GM18517 (cell line): Measurements from ENCODE around the gene ATP9B.
A peak's percentile ranks its signal among the peaks of the same experiment; 100 is the strongest.

Experiments
- ATAC-seq: cut with Tn5 transposase; IDR thresholded peaks from one replicate; pipeline ENCODE4 v1.9.1; 2021; ENCODE audit warnings: mild to moderate bottlenecking, moderate library complexity; ENCODE audit not compliant: unreplicated experiment

The ATP9B gene

DNA sequence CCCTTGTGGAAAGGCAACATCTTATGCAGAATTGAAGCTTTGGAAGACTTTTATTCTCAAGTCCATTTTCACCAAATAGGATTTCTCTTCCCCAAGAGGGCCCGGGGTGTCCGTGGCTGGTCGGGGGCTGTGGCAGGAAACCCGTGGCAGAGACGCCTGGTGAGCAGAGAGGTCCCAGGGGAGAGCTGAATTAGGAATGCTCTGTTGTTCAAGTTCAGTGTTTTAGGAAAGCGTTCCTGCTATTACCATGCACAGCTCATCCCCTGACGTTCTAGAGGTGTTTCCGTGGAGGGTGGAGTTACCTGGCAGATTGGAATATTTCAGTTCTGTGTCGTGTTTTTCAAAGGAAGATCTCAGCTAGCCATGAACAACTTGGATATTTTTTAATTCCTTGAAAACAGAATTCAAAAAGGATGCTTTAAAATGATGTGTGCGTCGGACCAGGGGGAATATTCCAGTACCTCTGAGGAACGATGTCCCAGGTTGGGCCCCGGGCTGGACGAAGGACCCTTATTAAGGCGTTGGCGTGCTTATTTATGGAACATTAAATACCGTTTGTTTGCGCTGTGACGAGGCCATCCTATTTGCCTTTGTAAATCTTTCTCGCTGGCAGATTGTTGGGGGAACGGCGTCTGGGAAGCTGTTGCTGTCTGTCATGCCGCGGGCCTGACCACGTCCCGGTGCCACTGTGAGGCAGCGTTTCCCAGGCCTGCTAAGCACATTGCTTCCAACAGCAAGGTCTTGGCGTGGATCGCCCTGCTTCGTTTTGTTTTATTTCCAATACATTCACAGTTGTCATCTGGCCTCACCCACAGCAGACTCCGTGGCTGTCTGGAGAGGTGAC, 334.8 kb downstream of the ATP9B start:
- no peak for ATAC-seq

DNA sequence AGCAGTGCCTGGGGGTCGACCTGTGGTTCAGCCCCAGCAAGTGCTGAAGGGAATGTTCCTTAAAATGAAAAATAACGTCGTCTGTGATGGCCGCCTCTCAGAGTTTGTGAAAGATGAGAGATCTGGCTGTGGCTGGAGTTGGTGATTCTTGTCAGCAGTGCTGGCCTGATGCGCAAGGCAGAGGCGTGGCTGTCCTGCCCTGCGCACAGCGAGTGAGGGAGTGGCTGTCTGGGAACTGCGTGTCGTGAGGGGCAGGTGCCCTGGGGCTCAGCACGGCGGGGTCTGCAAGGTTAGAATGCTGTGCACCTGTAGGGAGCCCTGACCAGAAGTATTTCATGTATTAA, 335.3 kb downstream of the ATP9B start:
- ATAC-seq, result no peak

DNA sequence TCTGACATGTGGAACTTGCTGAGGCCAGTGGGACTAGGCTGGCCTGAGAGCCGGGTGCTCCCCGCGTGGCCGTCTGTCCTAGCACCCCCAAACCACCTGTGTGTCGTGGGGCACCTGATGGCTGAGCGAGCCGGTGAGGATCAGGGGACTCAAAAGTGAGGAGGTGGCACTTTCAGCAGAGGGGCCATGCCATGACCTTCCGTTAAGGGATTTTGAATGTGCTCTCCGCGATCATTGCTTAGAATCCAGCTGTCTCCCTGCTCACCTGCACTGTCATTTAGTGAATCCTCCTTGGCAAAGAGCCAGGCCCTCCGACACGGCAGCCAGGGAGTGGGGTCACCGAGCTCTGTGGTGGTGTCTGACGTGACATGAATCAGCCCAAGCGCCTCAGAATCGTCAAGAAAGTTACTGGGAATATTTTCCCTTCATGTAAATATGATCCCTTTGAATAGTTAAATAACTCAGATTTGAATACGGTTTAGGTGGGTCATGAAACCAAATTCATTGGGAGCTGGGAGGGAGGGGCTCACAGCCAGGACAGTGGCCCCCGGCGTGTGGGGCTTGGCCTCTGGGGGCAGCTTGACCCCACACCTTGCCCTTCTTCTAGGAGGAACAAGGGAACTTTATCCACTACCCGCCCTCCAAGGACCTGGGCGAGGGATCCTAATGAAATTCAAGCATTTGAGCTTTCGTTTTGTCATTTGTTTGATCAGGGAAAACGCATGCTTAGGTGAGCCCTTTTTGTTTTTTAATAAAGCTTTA, 336.0 kb downstream of the ATP9B start:
- no peak for ATAC-seq

DNA sequence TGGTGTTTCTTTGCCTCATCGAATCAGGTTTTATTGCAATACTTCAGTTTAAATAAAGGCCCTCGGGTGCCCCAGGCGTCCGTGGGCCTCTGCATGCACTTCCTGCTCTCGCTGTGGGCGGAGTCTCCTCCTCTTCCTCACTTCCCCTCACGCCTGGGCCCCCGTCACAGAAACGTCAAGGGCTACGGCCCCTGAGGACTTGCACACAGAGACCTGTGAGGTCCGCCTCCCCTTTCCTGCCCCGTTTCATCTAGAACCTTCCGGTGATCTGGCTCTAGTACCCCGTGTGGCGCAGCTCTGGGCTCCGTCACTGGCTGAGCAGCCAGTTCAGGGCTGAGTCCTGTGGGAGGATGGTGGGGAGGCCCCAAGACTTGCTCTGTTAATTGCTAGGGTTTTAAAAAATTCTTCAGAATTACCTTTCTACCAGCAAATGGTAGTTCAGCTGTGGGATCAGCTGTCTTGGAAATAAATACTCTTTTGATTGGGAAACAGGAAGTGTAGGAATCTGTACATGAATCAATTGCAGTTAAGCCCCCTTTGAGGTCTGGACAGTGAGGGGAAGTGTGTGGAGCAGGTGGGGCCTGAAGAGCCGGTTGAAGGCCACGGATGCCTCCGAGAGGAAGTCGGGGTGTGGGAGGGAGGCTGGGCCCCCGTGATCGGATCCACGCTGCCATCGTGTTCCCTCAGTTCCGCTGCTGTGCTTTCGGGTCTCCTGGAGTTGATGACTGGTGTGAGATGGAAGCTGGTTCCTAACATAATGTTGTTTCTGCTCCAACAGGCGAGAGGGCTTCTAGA, 336.8 kb downstream of the ATP9B start:
- ATAC-seq, result peak; percentile 78

DNA sequence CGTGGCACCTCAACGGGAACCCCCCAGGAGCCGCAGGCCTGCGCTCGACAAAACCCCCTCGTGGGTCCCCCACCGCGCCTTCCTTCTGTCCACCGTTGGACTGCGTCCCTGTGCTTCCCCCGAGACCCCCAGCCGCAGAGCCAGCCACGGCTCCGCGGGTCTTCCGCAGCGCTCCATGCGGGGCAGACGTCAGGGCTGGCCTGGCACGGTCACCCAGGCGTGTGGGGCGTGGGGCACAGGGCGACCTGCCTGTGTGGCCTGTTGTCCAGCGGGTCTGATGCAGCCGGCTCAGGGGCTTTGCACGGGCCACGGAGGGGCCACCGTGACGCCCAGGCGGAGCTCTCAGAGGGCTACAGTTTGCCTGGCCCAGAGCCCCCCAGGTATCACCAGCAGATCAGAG, 337.5 kb downstream of the ATP9B start:
- no peak for ATAC-seq

DNA sequence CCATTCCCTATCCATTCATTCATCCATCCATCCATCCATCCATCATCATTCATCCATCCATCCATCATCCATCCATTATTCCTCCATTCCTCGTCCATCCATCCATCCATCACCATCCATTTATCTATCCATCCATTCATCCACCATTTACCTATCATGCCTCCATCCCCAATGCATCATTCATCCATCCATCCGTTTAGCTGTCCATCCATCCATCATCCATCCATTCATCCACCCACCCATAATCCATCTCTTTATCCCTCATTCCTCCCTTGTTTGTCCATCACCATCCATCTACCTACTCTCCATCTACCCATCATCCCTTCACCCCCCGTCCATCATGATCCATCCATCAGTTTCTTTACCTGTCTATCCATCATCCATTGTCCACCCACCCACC, 340.1 kb downstream of the ATP9B start:
- ATAC-seq, result no peak

DNA sequence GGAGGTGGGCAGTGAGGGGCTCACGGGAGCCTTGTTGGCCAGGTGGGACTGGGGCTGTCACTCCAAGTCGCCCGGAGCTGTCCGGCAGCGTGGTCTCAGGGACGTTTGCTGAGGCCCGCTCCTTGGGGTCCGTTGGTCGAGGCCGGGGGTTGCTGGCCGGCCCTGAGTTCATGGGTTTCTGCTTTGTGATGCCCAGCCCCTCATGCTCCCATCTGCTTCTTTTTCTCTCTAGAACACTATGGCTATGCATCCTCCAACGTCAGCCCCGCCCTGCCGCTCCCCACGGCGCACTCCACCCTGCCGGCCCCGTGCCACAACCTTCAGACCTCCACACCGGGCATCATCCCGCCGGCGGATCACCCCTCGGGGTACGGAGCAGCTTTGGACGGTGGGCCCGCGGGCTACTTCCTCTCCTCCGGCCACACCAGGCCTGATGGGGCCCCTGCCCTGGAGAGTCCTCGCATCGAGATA, 341.0 kb downstream of the ATP9B start:
- ATAC-seq, result no peak

DNA sequence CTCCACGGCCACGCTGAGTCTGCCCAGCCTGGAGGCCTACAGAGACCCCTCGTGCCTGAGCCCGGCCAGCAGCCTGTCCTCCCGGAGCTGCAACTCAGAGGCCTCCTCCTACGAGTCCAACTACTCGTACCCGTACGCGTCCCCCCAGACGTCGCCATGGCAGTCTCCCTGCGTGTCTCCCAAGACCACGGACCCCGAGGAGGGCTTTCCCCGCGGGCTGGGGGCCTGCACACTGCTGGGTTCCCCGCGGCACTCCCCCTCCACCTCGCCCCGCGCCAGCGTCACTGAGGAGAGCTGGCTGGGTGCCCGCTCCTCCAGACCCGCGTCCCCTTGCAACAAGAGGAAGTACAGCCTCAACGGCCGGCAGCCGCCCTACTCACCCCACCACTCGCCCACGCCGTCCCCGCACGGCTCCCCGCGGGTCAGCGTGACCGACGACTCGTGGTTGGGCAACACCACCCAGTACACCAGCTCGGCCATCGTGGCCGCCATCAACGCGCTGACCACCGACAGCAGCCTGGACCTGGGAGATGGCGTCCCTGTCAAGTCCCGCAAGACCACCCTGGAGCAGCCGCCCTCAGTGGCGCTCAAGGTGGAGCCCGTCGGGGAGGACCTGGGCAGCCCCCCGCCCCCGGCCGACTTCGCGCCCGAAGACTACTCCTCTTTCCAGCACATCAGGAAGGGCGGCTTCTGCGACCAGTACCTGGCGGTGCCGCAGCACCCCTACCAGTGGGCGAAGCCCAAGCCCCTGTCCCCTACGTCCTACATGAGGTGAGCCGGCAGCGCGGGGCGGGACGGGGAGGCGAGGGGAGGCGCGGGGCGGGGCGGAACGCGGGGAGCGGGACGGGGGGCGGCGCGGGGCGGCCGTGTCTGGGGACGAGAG, 341.8 kb downstream of the ATP9B start:
- no peak for ATAC-seq

DNA sequence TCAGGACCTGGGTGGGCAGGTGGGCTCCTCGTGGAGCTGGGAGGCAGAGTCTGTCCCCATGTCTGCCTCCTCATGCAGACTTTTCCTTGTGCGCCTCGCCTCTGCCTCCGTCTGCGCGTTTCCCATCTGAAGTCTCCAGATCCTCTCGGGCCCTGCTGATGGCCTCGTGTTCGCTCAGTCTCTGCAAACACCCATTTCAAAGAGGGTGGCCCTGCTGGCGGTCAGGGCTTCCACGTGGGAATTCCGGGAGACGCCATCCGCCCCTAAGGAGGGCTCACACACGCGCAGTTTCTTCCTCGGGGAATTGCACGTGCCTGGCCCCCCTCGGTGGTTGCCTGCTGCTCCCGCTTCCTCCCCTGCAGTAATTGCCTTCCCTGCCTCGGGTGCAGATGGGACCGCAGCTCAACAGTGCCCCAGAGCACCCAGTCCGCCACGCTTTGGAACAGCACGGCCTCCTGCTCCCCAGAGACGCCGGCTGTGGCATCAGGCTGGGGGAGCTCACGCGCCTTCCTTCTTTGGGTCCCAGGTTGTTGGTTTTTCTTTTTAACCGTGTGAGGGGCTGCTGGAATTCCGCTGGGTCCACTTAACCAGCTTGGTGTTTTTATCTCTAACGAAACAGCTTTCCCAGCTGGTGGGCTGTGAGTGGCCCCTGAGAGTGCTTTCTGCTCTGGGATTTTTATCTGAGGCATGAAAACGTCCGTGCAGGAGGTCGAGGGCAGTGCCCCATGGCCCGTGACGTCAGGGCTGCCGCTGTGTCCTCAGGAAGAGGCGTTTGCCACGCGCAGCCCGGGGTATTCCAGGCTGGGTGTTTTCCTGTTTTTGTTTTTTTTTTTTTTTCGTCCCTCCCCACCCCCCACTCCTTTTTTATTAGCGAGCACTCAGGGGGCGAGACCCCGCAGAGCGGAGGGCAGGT, 342.7 kb downstream of the ATP9B start:
- no peak for ATAC-seq

DNA sequence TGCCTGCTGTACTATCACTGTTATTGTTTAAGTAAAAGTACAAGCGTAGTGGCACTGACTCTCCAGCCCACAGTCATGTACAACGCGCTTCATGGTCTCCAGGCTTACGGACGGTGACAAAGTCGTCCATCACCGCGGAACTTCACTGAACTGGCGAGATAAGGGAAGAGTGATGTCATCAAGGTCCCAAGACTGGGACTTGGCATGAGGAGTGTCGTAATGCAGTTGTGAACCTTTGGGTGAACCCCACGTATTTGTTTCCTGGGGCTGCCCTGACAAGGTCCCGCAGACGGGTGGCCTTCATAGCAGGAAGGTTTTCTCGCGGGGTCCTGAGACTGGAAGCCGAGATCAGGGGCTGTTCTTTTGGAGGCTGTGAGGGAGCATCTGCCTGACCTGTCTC, 343.8 kb downstream of the ATP9B start:
- ATAC-seq, result no peak

DNA sequence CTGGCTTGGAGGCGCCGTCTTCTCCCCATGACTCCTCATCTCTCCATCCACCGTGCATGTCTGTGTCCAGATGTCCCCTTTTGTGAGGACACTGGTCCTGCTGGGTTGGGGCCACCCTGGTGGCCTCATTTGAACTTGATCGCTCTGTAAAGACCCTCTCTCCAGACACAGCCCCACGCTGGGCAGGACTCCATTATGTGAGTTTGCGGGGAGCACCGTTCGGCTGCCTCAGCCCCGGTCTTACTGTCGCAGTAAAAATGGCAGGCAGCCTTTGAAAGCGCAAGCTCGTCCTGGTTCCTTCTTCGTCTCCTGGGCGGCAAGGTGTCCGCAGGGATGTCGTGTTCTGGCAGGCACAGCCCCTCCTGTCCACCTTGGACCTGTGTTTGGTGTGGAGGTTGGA, 344.2 kb downstream of the ATP9B start:
- no peak for ATAC-seq

DNA sequence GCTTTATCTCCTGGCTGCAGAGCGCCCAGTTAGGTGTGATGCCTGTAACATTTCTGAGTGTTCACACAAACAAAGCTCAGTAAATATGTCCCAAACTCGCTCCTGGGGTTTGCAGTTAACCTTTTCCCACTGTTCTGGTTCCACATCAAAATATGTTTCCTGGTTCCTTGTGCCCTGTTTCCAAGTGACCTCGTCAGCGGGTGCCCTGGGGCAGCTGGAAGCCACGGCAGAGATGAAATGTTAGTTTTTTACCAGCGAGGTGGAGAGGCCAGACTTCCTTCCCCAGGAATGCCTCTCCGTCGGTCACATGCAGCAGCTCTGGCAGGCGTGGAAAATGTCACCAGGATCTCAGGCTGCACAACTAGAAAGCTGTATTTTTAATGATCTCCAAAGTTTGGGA, 344.7 kb downstream of the ATP9B start:
- no peak for ATAC-seq

DNA sequence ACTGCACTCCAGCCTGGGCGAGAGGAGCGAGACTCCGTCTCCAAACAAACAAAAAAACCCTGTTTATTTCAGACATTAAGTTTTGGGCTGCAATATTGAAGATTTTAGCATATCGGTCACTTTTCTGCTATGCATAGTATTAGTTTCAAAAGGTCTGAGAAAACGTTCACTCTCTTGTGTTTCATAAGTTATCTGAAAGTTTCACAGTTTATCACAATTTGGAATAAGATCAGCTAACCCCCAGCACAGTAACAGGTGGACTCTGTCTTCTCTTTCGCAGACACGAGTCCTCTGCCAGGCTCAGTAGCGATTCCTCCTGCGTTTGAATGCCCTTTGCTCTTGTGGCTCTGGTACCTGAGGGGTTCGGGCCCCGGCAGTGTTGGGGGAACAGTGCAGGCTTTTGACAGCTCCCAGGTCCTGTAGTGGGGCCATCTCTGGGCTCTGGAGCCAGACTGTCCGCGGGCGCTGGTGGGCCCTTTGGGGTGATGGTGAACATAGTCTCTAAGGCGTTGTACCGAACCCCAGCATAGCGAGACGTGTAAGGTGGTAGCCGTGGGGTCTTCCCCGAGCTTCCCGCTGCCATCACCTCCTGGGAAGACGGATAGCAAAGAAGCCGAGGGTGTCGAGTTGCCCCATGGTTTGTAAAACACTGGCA, 347.0 kb downstream of the ATP9B start:
- ATAC-seq, result no peak

DNA sequence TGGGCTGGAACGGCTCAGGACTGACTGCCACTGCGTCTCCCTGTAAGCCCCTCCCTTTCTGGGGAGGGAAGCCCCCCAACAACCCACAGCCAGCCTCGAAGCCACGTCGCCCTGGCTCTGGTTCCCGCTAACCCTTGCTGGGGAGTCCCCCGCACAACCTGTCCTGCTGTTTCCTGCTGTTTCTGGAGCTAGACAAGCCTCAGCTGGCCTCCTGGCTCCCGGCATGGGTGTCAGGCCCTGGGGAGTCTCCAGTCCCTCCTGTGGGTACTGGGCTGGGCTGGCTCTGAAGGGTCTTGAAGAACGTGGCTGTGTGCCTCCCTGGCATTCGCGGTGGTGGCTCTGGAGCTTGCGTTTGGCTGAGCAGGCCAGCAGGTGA, 347.5 kb downstream of the ATP9B start:
- no peak for ATAC-seq

DNA sequence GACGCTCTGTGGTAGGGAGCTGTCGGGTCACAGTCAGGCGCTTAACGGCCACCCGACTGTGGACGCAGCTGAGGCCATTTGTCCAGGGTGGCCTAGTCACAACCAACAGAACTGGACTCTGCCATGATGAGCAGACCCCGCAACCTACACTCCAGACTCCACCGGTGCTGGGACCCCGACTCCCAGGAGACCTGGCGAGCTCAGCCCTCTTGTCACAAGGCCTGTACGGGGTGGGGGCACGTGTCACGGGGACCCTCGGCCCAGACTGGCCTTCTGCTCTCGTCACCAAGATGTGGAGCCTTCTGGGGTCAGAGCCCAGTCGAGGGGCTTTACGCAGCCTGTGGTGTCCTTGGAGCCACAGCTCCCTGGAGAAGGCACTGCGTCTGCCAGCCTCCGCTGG, 349.0 kb downstream of the ATP9B start:
- ATAC-seq, result no peak

DNA sequence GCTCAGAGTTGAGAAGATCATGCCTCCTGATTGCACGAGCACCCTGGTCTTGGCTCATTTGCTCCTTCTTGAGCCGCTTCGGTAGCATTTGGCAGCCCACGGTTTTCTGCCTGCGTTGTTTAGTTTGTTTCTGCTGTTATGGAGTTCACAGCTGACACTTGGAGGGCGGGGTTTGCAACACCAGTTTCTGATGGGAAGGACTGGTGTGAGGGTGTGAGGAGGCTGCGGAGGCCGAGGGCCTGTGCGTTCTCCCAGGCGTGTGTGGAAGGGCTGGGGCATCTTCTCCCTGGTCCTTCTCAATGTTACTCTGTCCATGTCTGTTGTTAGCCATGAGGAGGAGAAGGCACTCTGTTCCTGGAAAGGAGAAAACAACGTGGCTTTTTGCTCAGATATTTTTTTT, 349.4 kb downstream of the ATP9B start:
- ATAC-seq, result no peak

DNA sequence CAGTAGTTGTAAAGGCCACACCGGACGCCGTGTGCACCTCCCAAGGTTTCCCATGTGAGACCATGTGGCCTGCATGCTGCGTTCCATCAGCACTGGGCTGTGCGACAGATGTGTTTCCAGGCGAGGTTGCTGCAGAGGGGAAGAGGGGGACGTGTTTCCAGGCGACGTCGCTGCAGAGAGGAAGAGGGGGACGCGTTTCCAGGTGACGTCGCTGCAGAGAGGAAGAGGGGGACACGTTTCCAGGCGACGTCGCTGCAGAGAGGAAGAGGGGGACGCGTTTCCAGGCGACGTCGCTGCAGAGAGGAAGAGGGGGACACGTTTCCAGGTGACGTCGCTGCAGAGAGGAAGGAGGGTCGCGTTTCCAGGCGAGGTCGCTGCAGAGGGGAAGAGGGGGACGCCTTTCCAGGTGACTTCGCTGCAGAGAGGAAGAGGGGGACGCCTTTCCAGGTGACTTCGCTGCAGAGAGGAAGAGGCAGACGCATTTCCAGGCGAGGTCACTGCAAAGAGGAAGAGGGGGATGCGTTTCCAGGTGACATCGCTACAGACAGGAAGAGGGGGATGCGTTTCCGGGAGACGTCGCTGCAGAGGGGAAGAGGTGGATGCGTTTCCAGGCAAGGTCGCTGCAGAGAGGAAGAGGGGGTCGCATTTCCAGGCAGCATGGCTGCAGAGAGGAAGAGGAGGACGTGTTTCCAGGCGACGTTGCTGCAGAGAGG, 351.0 kb downstream of the ATP9B start:
- ATAC-seq, result no peak

DNA sequence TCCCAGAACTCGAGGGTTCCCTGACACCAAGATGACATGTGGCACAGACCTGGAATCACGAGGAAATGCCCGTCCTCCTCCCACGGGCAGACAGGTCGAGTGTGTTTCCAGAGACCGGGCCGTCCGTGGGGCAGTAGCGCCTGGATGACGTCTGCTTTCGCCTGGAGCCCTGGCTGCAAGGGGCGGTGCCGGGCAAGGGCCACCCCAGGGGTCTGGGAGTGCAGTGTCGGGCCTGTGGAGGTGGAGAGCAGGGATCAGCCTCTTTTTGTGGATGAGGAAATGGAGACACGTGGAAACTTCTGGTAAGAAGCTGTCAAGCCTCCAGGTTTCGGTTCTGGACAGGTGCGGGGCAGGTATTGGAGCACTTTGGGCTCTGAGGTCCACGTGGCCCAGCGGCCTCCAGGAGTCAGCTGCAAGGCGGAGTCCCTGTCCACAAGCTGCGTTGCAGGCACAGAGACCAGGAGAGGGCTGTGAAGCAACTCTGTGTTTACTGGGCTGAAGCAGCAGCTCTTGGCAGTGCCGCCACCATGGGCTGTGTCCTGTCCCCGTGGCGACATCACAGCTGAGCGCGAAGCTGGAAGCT, 352.2 kb downstream of the ATP9B start:
- ATAC-seq, result no peak
